Caki2 (cell line): ENCODE data around the gene KIF5C. TPM values are rescaled to one million over a fixed set of nuclear protein-coding genes. Genes with fewer than 3 reads are reported as not detected.
A peak's percentile ranks its signal among the peaks of the same experiment; 100 is the strongest.

Experiments used
- DNase-seq: peaks from one replicate; pipeline ENCODE4 v3.0.0-alpha.2; 2015; ENCODE audit warnings: low read depth
- in situ Hi-C: cut with HindIII; loops from 2 replicates; pipeline ENCODE4 v1.10.0; 2016; ENCODE audit warnings: low sequenced_read_pairs, low pct_unique_long_range_greater_than_20kb, mixed read lengths
- total RNA-seq: library from RNA; depleted of rRNA; stranded (reverse); fragments of >200 nt; shearing (Covaris generic); gene quantifications from 2 replicates; pipeline ENCODE4 v1.2.3, GENCODE V29; 2014; ENCODE audit warnings: low replicate concordance

Gene KIF5C
- total RNA-seq, 1 experiment from 2014 or later = not detected

DNA sequence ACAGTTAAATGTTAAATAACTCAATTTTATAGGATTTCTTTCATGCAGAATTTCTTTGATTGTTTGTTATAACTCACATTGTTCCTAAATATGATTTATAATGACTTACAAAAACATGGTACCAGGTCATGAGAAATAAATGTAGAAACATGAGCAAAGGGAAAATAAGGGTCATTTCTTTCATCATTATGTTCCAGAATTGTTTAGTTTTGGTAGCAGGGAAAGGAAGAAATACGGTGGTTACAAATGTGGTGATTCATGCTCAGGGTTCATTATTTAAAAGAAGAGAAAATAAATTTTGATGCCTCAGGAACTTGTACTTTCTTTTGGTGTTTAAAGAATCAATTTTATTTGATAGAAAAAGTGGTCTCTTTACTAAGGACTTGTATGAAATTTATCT lies 167.9 kb downstream of the KIF5C start:
- in situ Hi-C loops = no loop called here
- no peak for DNase-seq

DNA sequence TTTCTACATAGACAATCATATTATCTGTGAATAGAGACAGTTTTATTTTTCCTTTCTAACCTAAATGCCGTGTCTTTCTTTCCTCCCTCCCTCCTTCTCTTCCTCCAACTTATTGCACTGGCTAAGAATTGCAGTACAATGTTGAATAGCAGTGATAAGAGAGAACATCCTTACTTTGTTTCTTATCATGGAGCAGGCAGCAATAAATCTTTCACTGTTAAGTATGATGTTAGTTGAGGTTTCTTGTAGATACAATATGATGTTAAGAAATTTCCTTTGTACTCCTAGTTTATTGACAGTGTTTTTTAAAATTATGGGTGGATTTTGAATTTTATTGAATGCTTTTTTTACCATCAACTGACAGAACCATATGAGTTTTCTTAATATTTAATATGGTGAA lies 169.5 kb downstream of the KIF5C start:
- in situ Hi-C loops = no loop called here
- DNase-seq = no peak

DNA sequence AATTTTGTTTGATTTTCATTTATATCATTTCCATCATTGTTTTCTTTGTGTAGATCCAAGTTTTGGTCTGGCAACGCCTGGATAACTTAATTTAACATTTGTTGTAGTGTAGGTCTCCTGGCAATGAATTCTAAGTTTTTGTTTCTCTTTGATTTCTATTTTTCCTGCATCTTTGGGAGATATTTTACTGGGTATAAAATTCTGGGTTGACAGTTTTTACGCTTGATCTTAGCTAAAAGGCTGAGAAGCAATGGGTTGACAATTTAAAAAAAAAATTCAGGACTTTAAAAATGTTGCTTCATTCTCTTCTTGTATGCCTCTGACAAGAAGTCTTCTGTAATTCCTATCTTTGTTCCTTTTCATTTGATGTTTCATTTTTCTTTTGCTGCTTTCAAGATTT lies 172.1 kb downstream of the KIF5C start:
- no peak for DNase-seq
- in situ Hi-C loops = no loop called here

DNA sequence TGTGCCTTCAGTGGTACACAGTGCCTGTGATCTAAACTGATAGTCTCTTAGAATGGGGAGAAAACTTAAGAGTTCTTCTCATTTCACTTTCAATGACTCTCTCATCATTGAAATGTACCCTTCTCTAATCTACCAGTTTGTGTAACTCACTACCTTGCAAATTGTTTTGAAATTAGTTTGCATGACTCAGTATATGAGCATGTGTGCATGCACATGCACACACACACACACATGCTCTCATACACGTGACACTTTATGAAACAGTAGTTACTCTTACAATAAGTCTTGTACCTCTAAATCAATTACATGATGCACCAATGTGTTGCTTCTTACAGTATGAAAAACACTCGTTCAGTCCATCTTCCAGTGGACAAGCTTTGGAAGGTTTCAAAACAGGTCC lies 174.1 kb downstream of the KIF5C start:
- no peak for DNase-seq

DNA sequence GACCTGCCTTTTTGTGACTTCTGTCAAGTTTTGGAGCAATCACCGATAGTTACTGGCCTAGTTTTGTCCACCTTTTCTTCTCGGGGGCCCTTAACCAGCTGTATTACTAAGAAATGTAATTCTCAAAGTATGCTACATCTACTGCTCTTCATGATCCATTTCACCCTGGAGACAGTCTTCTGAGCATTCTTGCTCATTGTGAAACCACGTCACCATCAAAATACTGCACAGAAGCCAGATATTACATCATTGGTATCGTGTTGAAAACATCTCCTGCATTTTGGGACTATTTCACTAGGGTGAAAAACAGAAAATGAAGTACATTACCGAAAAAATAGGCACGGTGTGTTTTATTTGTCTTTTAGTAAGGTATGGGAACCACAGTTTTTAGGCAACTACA lies 175.2 kb downstream of the KIF5C start:
- in situ Hi-C loops = no loop called here
- no peak for DNase-seq

More for the DNA sequence above, 174.1 kb downstream of the KIF5C start:
- in situ Hi-C loops = no loop called here

DNA sequence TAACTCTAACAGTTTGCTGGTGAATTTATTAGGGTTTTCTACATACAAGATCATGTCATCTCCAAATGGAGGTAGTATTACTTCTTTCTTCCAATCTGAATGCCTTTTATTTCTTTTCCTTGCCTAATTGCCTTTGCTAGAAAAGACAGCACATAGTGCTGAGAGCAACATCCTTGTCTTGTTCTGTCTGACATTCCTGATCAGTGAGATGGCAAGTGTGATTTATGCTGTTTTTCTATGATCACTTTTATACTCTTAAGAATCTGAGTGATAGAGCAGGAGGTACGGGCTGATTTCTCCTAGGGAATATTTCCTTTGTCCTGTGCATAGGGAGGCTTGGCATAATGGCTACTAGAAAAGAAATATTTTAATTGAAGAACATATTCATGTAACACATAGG lies 180.7 kb downstream of the KIF5C start:
- no peak for DNase-seq
- in situ Hi-C loops = no loop called here

DNA sequence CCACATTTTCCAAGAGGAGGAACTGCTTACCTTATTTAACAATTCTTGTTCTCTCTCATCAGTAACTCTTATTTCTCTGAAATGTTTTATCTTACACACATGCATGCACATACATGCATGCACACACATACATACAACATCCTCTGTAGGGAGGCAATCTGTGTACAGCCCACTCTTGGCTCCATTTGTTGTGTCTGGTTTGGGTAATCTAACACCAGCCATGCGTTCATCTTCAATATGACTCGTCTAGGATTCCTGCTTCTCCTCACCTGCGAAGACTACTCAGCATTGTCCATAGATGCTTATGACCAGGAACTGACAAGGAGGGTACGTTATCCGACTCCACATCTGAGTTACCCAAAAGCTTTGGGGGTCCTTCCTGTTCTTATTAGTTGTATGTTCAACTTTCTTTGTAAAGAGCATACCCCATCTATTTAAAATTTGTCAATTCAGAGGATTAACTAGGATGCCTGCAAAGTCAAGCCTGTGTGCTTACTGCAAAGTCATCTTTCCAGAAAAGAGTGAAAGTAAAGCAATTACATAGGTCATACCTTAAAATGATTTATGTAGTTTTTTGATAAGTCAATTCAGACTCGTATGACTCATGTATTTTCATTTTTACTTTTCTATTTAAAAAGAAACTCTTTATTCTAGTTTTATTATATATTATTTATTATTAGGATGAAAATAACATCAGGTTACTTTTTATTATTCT lies 181.7 kb downstream of the KIF5C start:
- in situ Hi-C loops = no loop called here

DNA sequence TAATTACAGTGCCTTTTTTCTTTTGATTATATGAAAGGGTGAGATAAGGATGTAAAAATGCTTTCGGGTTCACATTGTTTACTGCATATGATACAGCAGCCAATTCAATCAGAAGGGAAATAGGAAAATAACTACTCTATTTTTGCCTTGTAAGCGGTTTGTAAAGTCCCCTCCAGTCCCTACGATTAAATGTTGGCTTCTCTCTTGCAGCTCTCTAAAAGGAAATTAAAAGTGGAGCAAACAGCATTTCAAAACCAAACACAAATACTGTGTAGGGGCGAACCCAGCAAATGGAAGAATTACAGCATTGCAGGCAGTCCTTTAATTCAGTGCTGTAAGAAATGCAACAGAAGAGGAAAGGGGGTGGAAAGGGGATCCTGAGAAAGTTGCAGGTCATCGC lies 182.4 kb downstream of the KIF5C start:
- in situ Hi-C loops = no loop called here
- DNase-seq = no peak

More for the DNA sequence above, 181.7 kb downstream of the KIF5C start:
- no peak for DNase-seq

DNA sequence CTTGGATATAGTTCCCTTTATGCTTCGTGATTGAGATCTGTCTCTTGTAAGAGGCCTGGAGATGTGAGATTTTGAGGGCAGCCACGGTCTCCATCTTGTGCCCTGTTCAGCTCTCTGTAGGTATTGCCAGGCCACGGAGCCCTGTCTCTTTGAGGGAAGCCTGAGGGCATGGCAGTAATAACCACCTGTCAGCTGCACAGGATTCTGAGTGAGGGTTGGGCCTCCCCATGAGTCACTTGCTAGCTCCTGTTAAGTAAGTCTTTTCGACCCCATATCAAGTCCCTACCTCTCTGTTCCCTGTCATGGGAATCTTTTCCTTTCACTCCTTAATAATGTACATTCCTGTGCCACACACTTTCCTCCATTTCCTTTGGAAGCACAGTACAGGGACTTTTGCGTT lies 183.9 kb downstream of the KIF5C start:
- no peak for DNase-seq
- in situ Hi-C loops = no loop called here

DNA sequence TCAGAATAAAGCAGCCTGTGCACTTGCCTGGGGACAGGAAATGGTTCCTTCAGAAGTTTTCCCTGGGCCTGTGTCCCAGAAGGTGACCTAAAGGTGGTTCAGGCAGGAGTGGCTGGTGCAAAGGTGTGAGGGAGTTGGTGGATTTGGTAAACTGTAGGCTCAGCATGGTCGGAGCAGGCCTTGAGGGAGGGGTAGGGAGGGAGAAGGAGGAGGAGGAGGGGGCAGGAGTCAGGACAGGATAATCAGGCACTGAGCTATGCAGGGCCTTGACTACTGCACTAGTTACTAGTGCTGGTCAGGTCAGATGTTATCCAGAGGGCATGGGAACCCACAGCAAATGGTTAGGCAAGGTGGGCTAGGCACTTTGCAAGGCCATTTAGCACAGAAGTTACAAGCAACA lies 184.8 kb downstream of the KIF5C start:
- in situ Hi-C loops = no loop called here
- no peak for DNase-seq

DNA sequence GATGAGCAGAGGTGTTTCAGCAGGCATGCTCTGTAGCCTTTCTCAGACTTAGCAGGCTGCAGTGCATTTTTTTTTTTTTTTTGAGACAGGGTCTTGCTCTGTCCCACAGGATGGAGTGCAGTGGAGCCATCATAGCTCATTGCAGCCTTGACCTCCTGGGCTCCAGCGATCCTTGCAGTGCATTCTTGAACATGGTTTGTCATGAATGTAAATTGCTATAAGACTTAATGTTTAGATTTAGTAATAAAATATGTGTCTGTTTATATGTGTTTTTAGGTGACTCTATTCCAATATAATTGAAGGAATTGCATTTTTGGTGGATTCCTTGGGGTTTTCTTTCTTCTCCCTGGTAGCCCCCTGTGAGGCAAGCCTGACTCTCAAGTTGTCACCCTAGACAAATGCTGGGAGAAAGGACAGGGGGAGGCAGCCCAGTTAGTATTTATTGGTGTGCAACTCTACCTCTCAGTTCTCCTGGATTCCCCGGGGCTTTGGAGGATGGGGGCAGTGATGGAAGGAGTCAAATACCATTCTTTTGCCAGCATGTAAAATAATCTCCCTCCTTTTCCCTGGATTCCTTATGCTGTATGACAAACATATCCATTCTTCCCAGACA lies 186.2 kb downstream of the KIF5C start:
- DNase-seq = no peak
- in situ Hi-C loops = no loop called here

DNA sequence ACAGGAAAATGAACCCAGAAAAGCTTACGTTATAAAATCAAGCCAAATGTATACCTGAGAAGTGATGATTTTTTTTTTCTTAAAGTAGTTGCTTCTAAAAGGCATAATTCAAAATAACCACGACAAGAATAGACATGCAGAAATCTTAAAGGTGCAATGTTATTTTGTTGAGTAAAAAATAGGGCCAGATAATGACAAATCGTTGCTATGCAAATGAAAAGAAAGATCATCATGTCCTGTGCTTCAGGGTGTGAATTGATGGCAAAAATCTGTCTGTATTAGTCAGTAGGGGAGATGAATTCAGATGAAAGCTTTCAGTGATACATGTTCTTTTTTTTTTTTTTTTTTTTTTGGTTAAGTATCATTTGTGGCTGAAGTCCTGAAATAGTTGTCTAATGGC lies 187.5 kb downstream of the KIF5C start:
- no peak for DNase-seq
- in situ Hi-C loops = no loop called here

DNA sequence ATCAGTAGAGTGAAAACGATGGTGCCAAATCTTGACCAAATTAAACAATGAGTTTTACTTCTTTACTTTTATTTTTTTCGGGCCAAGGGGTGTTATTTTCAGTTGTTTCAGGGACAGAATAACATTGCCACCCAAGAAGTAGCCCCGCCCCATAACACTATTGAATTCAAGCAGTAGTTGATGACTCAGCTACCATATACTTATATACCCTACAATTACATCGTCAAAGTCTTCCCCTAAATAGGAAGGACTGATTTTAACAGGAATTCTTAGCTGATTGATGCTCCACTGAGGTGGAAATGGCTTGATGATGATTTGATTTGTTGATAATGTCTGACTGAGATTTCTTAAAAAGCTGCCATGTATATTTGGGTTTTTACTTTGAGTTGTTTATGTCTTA lies 188.2 kb downstream of the KIF5C start:
- DNase-seq = no peak
- in situ Hi-C loops = no loop called here

DNA sequence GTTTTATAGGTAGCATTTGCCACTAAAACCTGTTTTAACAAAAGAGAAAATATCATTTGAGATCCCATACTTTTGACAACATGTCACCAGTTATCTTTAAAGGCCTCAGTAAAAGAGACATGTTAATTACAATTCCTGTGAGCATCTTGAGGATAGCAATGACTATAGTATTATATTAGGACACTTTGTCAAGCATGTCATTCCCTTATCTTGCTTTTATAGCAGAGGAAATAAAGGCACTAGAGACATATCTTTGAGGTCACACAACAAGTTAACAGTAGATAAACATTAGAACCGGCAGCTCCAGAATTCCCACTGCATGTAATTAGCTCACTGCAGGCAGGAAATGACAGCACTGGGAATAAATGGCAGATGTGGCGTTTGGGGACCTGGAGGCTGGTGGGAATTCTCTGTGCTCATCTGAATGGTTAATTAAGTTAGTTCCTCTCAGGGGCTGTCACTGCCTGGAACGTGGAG lies 189.4 kb downstream of the KIF5C start:
- in situ Hi-C loops = no loop called here
- DNase-seq = no peak

DNA sequence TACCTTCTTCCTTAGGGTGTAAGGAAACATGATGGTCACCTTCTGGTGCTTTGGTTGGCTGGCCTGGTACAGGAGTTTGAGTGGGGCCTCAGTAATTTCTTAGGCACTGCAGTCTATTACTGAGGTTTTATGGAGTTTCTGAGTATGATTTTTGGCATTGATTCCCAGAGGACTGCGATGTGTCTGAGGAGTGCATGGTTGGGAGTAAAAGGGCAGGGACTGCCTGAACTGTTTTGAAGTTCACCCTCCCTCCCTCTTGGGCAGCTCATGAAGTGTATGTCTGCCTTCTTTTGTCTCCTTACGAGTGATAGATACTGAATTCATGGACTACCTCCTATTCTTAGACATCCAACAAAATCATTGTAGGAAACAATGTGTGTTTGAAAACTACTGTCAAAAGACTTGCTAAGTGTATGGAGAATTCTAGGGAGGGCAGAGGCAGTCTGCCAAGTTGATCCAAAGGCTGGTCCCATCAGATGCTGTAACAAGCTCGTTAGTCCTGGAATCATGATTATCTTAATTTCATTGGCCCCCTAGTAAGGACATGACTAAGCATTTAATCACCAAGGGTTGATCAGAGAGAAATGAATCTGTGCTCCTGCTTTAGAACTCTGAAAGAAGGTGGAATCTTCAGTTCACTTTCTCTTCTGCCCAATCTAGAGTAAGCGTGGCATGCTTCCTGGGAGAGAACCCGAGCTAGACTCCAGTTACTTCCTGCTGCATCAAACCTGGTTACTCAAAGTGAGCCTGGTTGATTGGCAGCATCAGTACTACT lies 190.0 kb downstream of the KIF5C start:
- no peak for DNase-seq

DNA sequence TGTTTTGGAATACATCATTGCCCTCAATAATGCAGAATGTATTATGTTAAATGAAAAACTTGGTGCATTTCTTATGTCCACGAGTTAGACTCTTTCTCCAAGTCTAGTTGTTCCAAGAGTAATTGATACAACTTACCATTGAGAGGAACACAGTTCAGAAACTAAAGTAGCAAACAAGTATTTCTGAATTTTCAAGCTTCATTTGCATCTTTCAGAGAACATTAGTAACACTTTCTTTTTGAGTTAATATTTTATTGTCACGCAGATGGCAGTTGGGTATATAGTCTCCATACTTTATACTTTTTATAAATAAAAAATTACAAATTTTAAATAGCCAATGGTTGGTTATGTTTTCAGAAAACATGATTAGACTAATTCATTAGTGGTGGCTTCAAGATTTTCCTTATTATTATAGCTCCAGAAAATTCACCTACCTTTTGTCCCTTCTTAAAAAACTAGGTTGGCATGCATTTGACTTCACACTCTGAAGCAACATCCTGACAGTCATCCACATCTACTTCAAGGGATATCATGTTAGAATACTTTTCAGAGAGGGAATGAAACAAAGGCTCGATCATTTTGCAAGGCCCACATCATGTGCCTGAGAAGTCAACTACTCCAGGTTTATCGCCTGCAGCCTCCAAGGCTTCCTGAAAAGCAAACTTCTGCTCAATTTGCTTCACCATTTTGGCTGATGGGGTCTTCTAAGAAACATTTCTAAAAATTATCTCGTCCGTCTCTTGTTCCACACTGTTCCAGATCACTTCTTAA lies 193.4 kb downstream of the KIF5C start:
- in situ Hi-C loops = no loop called here
- DNase-seq = no peak

More for the DNA sequence above, 190.0 kb downstream of the KIF5C start:
- in situ Hi-C loops = no loop called here

DNA sequence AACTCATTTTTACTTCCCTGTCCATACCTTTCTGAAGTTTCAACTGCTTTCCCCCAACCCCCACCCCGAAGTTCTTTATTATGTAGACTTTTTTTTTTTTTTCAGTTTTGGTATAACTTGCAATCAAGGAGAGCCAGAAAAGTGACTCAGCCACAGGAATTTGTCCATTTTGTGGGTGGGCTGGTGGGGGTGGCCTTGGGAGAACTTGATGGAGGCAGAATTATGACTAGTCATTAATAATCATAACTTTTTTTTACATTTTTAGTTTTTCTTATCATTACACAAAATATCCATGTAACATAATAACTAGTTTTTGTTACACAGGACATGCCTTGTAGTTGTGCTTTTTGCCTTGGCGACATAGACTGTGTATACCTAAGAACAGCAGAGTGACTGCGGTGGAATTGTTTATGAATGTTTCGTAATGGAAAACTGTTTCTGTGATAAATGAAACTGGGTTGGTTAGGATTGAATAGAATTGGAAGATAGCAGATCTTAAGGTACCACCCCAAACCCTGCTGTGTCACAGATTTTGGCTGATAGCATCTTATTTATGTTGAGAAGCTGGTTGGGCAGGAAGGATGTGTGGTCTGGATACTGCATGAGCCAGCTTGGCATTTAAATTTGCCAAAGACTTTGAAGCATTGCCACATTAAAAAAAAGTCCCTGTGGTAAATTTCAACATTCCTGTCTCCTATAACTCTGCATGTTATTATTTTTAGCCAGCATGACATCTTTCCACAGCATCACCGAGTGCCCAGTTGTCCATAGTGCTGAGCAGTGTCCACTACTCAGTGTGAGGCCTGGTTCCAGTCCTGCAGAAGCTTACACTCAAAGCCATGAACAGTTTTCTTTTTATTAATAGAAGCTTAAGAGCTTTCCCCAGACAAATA lies 194.2 kb downstream of the KIF5C start:
- in situ Hi-C loops = no loop called here
- peak; percentile 54 for DNase-seq
